GM13977 (cell line): Measurements from ENCODE around the gene CDC42BPA.

Source experiments
- DNase-seq: peaks from one replicate; pipeline ENCODE4 v3.0.0; 2012; ENCODE audit warnings: low spot score
- CTCF ChIP-seq: IDR thresholded peaks from 2 replicates; pipeline ENCODE4 v1.5.1; 2012; ENCODE audit warnings: mild to moderate bottlenecking, control low read depth; ENCODE audit not compliant: insufficient read depth; ENCODE audit errors: extremely low read depth, missing control alignments
- in situ Hi-C: fragments of 300-500 bp; cut with MboI; formaldehyde crosslinking; loops from one replicate; pipeline ENCODE4 v1.12.0; 2022; ENCODE audit warnings: low sequenced_read_pairs, low pct_unique_long_range_greater_than_20kb, mixed read lengths, inconsistent platforms; ENCODE audit not compliant: unreplicated experiment

CDC42BPA gene

GRCh38 chr1:226976276-226976977, 341.9 kb downstream of the CDC42BPA start:
- no peak for TF ChIP-seq CTCF
- DNase-seq = no peak
- in situ Hi-C loops = no loop called here

GRCh38 chr1:226975259-226976250, 342.7 kb downstream of the CDC42BPA start:
- TF ChIP-seq CTCF = no peak
- in situ Hi-C loops = no loop called here
- no peak for DNase-seq

- in situ Hi-C loops = no loop called here
- no peak for DNase-seq
- no peak for TF ChIP-seq CTCF
Observed at GRCh38 chr1:226974544-226975258, 343.6 kb downstream of the CDC42BPA start.

GRCh38 chr1:226973898-226974543, 344.3 kb downstream of the CDC42BPA start:
- no peak for TF ChIP-seq CTCF
- DNase-seq = no peak
- in situ Hi-C loops = no loop called here

GRCh38 chr1:226973371-226973897, 344.9 kb downstream of the CDC42BPA start:
- no peak for DNase-seq
- no peak for TF ChIP-seq CTCF
- in situ Hi-C loops = no loop called here
